KMS-11 (cell line): ENCODE data around the gene RASSF6.

Experiments used
- H2AFZ ChIP-seq: fragments of 200-600 bp; sonication (generic); 2 replicates; pipeline ENCODE4 v1.6.1; 2016; ENCODE audit warnings: antibody characterized with exemption, mixed run types, low read depth
- H3K27ac ChIP-seq: fragments of 200-600 bp; sonication (generic); 2 replicates; pipeline ENCODE4 v1.6.1; 2016; ENCODE audit warnings: mild to moderate bottlenecking, mixed run types
- H3K27me3 ChIP-seq: fragments of 200-600 bp; sonication (generic); 2 replicates; pipeline ENCODE4 v1.6.1; 2017; ENCODE audit warnings: mild to moderate bottlenecking, low read depth, mixed run types, moderate library complexity; ENCODE audit not compliant: insufficient read depth
- H3K36me3 ChIP-seq: fragments of 200-600 bp; sonication (generic); 2 replicates; pipeline ENCODE4 v1.6.1; 2017; ENCODE audit warnings: mild to moderate bottlenecking, mixed run types; ENCODE audit not compliant: insufficient read depth
- H3K4me1 ChIP-seq: fragments of 200-600 bp; sonication (generic); 2 replicates; pipeline ENCODE4 v1.6.1; 2016; ENCODE audit warnings: mild to moderate bottlenecking, low read depth, mixed run types; ENCODE audit not compliant: poor library complexity, severe bottlenecking
- H3K4me2 ChIP-seq: fragments of 200-600 bp; sonication (generic); 2 replicates; pipeline ENCODE4 v1.7.0; 2016; ENCODE audit warnings: mild to moderate bottlenecking, mixed run types
- H3K4me3 ChIP-seq: fragments of 200-600 bp; sonication (generic); IDR thresholded peaks from 2 replicates; pipeline ENCODE4 v1.6.1; 2017; ENCODE audit warnings: low read depth, low read length, mixed read lengths; ENCODE audit not compliant: insufficient read depth
- H3K79me2 ChIP-seq: fragments of 200-600 bp; sonication (generic); 2 replicates; pipeline ENCODE4 v1.6.1; 2016; ENCODE audit warnings: low read depth, mixed run types; ENCODE audit not compliant: insufficient read depth
- H3K9ac ChIP-seq: fragments of 200-600 bp; sonication (generic); 2 replicates; pipeline ENCODE4 v1.6.1; 2016; ENCODE audit warnings: mild to moderate bottlenecking, mixed run types
- H4K20me1 ChIP-seq: fragments of 200-600 bp; sonication (generic); 2 replicates; pipeline ENCODE4 v1.6.1; 2016; ENCODE audit warnings: mild to moderate bottlenecking, mixed run types; ENCODE audit not compliant: insufficient read depth
- CTCF ChIP-seq: fragments of 200-600 bp; sonication (generic); conservative IDR thresholded peaks from 2 replicates; pipeline ENCODE4 v1.6.1; 2017; ENCODE audit warnings: low read depth, mild to moderate bottlenecking, antibody characterized with exemption, low read length, moderate library complexity, mixed read lengths

Gene RASSF6

GRCh38 chr4:73541251-73541650, 79.0 kb downstream of the RASSF6 start:
- no peak overlapping the region for H3K9ac ChIP-seq
- H3K27ac ChIP-seq, result no peak overlapping the region

GRCh38 chr4:73540826-73541225, 79.4 kb downstream of the RASSF6 start:
- H3K36me3 ChIP-seq, result no peaks in the 10 kb centered on the region
- no peak overlapping the region for H3K4me2 ChIP-seq
- no peak for TF ChIP-seq CTCF
- H3K4me1 ChIP-seq, result peaks cover 4% of the 10 kb centered on the region
- H4K20me1 ChIP-seq, result no peaks in the 10 kb centered on the region
- no peaks in the 10 kb centered on the region for H3K27me3 ChIP-seq
- H3K27ac ChIP-seq, result no peak overlapping the region
- H3K79me2 ChIP-seq, result no peaks in the 10 kb centered on the region
- no peak overlapping the region for H2AFZ ChIP-seq
- H3K4me3 ChIP-seq, result no peak overlapping the region
- no peak overlapping the region for H3K9ac ChIP-seq

More at GRCh38 chr4:73541251-73541650, 79.0 kb downstream of the RASSF6 start:
- no peak overlapping the region for H3K4me2 ChIP-seq
- no peaks in the 10 kb centered on the region for H3K27me3 ChIP-seq
- TF ChIP-seq CTCF, result no peak
- H3K36me3 ChIP-seq, result no peaks in the 10 kb centered on the region
- no peaks in the 10 kb centered on the region for H4K20me1 ChIP-seq
- H2AFZ ChIP-seq, result no peak overlapping the region
- H3K79me2 ChIP-seq, result no peaks in the 10 kb centered on the region
- peaks cover 4% of the 10 kb centered on the region for H3K4me1 ChIP-seq
- no peak overlapping the region for H3K4me3 ChIP-seq

GRCh38 chr4:73539386-73539785, 80.8 kb downstream of the RASSF6 start:
- no peak overlapping the region for H2AFZ ChIP-seq
- no peaks in the 10 kb centered on the region for H3K79me2 ChIP-seq
- H3K9ac ChIP-seq, result no peak overlapping the region
- no peaks in the 10 kb centered on the region for H3K36me3 ChIP-seq
- no peaks in the 10 kb centered on the region for H4K20me1 ChIP-seq
- no peak overlapping the region for H3K27ac ChIP-seq
- no peak overlapping the region for H3K4me3 ChIP-seq
- no peaks in the 10 kb centered on the region for H3K27me3 ChIP-seq
- TF ChIP-seq CTCF, result no peak
- H3K4me2 ChIP-seq, result no peak overlapping the region
- H3K4me1 ChIP-seq, result peaks cover 4% of the 10 kb centered on the region

GRCh38 chr4:73538162-73538561, 82.1 kb downstream of the RASSF6 start:
- Histone ChIP-seq H3K27ac (no peak overlapping the region), H3K9ac (no peak overlapping the region), H3K4me2 (no peak overlapping the region), H3K36me3 (no peaks in the 10 kb centered on the region), H2AFZ (no peak overlapping the region), H3K79me2 (no peaks in the 10 kb centered on the region), H3K27me3 (no peaks in the 10 kb centered on the region), H3K4me3 (no peak overlapping the region), H3K4me1 (peaks cover 4% of the 10 kb centered on the region), H4K20me1 (no peaks in the 10 kb centered on the region)
- TF ChIP-seq CTCF, result no peak
